Measurements from ENCODE around the gene MEG3.

Gene MEG3

GRCh38 chr14:100865682-100866591 lies 40.0 kb downstream of the MEG3 start:
- DNase-seq (ENCODE audit: low spot score), result no peak

GRCh38 chr14:100866666-100867630 lies 41.0 kb downstream of the MEG3 start:
- no peak for DNase-seq (ENCODE audit: low spot score)

GRCh38 chr14:100867631-100868315 lies 41.9 kb downstream of the MEG3 start:
- DNase-seq (ENCODE audit: low spot score), result no peak

- DNase-seq (ENCODE audit: low spot score), result no peak
These were observed 42.9 kb downstream of the MEG3 start for GRCh38 chr14:100868621-100869370.

- no peak for DNase-seq (ENCODE audit: low spot score)
These were observed 45.6 kb downstream of the MEG3 start for GRCh38 chr14:100871234-100872186.

GRCh38 chr14:100872259-100873095 lies 46.6 kb downstream of the MEG3 start:
- no peak for DNase-seq (ENCODE audit: low spot score)

GRCh38 chr14:100873096-100873482 lies 47.2 kb downstream of the MEG3 start:
- no peak for DNase-seq (ENCODE audit: low spot score)

- DNase-seq (ENCODE audit: low spot score), result no peak
These were observed 48.1 kb downstream of the MEG3 start for GRCh38 chr14:100874051-100874410.

- no peak for DNase-seq (ENCODE audit: low spot score)
These were observed 48.6 kb downstream of the MEG3 start for GRCh38 chr14:100874411-100875091.

- DNase-seq (ENCODE audit: low spot score), result no peak
These were observed 49.2 kb downstream of the MEG3 start for GRCh38 chr14:100875126-100875525.

- no peak for DNase-seq (ENCODE audit: low spot score)
These were observed 50.1 kb downstream of the MEG3 start for GRCh38 chr14:100875861-100876590.

GRCh38 chr14:100878271-100879146 lies 52.6 kb downstream of the MEG3 start:
- no peak for DNase-seq (ENCODE audit: low spot score)

- DNase-seq (ENCODE audit: low spot score), result no peak
These were observed 53.3 kb downstream of the MEG3 start for GRCh38 chr14:100879194-100879593.

GRCh38 chr14:100879782-100880181 lies 53.9 kb downstream of the MEG3 start:
- DNase-seq (ENCODE audit: low spot score), result no peak

GRCh38 chr14:100880271-100881101 lies 54.6 kb downstream of the MEG3 start:
- DNase-seq (ENCODE audit: low spot score), result no peak

Measured in iPS-NIHi11 (cell line).